ENCODE measurements around the gene NDC80. TPM values are rescaled to one million over a fixed set of nuclear protein-coding genes. Genes with fewer than 3 reads are reported as not detected.

NDC80 gene
- polyA plus RNA-seq, 1 donor from 2014 or later = 1.9 TPM

DNA sequence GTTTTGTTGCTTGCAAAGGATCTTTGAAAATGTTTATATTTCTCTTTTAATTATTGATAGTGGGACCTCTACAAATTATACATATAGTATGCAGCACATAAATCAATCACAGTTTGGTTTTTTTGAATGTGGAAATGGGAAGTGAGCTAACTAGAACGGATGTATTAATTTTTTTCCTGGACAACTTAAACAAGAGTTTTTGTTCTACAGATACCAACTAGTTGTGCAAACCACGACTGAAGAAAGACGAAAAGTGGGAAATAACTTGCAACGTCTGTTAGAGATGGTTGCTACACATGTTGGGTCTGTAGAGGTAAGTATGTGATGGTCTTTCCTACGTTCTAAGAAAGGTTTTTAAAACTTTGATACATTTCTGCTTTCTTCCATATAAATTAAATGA is 39.2 kb downstream of the NDC80 start:
- H3K9ac ChIP-seq (ENCODE audit: low read length) = no peak overlapping the region
- no peak overlapping the region for H2AFZ ChIP-seq (ENCODE audit: low read depth, low read length)
- TF ChIP-seq EP300 (conservative IDR thresholded peaks at IDR 0.05; ENCODE audit: poor library complexity, severe bottlenecking) (no peak), POLR2AphosphoS5 (IDR thresholded peaks at IDR 0.05) (no peak), TAF1 (IDR thresholded peaks at IDR 0.05; ENCODE audit: low read depth) (no peak), EZH2 (IDR thresholded peaks at IDR 0.05; ENCODE audit: borderline replicate concordance, insufficient read depth, low read length, poor library complexity, severe bottlenecking) (no peak), RAD21 (conservative IDR thresholded peaks at IDR 0.05) (no peak), MXI1 (conservative IDR thresholded peaks at IDR 0.05; ENCODE audit: poor library complexity, severe bottlenecking) (no peak), SMC3 (conservative IDR thresholded peaks at IDR 0.05; ENCODE audit: poor library complexity) (no peak)
- TF ChIP-seq, protein P1, sequence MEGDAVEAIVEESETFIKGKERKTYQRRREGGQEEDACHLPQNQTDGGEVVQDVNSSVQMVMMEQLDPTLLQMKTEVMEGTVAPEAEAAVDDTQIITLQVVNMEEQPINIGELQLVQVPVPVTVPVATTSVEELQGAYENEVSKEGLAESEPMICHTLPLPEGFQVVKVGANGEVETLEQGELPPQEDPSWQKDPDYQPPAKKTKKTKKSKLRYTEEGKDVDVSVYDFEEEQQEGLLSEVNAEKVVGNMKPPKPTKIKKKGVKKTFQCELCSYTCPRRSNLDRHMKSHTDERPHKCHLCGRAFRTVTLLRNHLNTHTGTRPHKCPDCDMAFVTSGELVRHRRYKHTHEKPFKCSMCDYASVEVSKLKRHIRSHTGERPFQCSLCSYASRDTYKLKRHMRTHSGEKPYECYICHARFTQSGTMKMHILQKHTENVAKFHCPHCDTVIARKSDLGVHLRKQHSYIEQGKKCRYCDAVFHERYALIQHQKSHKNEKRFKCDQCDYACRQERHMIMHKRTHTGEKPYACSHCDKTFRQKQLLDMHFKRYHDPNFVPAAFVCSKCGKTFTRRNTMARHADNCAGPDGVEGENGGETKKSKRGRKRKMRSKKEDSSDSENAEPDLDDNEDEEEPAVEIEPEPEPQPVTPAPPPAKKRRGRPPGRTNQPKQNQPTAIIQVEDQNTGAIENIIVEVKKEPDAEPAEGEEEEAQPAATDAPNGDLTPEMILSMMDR (IDR thresholded peaks at IDR 0.05; ENCODE audit: poor library complexity, severe bottlenecking) = no peak
- TF ChIP-seq, protein P2, sequence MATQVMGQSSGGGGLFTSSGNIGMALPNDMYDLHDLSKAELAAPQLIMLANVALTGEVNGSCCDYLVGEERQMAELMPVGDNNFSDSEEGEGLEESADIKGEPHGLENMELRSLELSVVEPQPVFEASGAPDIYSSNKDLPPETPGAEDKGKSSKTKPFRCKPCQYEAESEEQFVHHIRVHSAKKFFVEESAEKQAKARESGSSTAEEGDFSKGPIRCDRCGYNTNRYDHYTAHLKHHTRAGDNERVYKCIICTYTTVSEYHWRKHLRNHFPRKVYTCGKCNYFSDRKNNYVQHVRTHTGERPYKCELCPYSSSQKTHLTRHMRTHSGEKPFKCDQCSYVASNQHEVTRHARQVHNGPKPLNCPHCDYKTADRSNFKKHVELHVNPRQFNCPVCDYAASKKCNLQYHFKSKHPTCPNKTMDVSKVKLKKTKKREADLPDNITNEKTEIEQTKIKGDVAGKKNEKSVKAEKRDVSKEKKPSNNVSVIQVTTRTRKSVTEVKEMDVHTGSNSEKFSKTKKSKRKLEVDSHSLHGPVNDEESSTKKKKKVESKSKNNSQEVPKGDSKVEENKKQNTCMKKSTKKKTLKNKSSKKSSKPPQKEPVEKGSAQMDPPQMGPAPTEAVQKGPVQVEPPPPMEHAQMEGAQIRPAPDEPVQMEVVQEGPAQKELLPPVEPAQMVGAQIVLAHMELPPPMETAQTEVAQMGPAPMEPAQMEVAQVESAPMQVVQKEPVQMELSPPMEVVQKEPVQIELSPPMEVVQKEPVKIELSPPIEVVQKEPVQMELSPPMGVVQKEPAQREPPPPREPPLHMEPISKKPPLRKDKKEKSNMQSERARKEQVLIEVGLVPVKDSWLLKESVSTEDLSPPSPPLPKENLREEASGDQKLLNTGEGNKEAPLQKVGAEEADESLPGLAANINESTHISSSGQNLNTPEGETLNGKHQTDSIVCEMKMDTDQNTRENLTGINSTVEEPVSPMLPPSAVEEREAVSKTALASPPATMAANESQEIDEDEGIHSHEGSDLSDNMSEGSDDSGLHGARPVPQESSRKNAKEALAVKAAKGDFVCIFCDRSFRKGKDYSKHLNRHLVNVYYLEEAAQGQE (IDR thresholded peaks at IDR 0.05; ENCODE audit: borderline replicate concordance) = no peak
- no peaks in the 10 kb centered on the region for H3K36me3 ChIP-seq (ENCODE audit: insufficient read depth, low read length)
- no peaks in the 10 kb centered on the region for H3K79me2 ChIP-seq (replicated peaks; ENCODE audit: insufficient read depth, low read length)
- H3K27ac ChIP-seq (ENCODE audit: low read length) = no peak overlapping the region
- H4K20me1 ChIP-seq (ENCODE audit: insufficient read depth) = no peaks in the 10 kb centered on the region
- H3K9me3 ChIP-seq (ENCODE audit: low read length) = no peaks in the 10 kb centered on the region
- H3K4me2 ChIP-seq (ENCODE audit: low read length) = no peak overlapping the region
- H3K4me3 ChIP-seq (ENCODE audit: low read length) = no peak overlapping the region
- no peaks in the 10 kb centered on the region for H3K27me3 ChIP-seq (ENCODE audit: insufficient read depth, low read depth, low read length)
- no peaks in the 10 kb centered on the region for H3F3A ChIP-seq (ENCODE audit: insufficient read depth, low read length, poor library complexity, severe bottlenecking)
- no peaks in the 10 kb centered on the region for H3K9me2 ChIP-seq (ENCODE audit: insufficient read depth, low read length)

GRCh38 chr18:2612996-2613395 is 41.6 kb downstream of the NDC80 start:
- no peaks in the 10 kb centered on the region for H4K20me1 ChIP-seq (ENCODE audit: insufficient read depth)
- no peak overlapping the region for H2AFZ ChIP-seq (ENCODE audit: low read depth, low read length)
- H3K9me2 ChIP-seq (ENCODE audit: insufficient read depth, low read length) = no peaks in the 10 kb centered on the region
- no peak overlapping the region for H3K27ac ChIP-seq (ENCODE audit: low read length)
- no peak overlapping the region for H3K9ac ChIP-seq (ENCODE audit: low read length)
- H3K36me3 ChIP-seq (ENCODE audit: insufficient read depth, low read length) = no peaks in the 10 kb centered on the region
- no peak for TF ChIP-seq EP300 (conservative IDR thresholded peaks at IDR 0.05; ENCODE audit: poor library complexity, severe bottlenecking)
- TF ChIP-seq POLR2AphosphoS5 (IDR thresholded peaks at IDR 0.05) = no peak
- TF ChIP-seq SMC3 (conservative IDR thresholded peaks at IDR 0.05; ENCODE audit: poor library complexity) = no peak
- no peak for TF ChIP-seq EZH2 (IDR thresholded peaks at IDR 0.05; ENCODE audit: borderline replicate concordance, insufficient read depth, low read length, poor library complexity, severe bottlenecking)
- TF ChIP-seq, protein P2 (IDR thresholded peaks at IDR 0.05; ENCODE audit: borderline replicate concordance) = no peak
- TF ChIP-seq, protein P1 (IDR thresholded peaks at IDR 0.05; ENCODE audit: poor library complexity, severe bottlenecking) = no peak
- no peak for TF ChIP-seq TAF1 (IDR thresholded peaks at IDR 0.05; ENCODE audit: low read depth)
- no peak for TF ChIP-seq MXI1 (conservative IDR thresholded peaks at IDR 0.05; ENCODE audit: poor library complexity, severe bottlenecking)
- TF ChIP-seq RAD21 (conservative IDR thresholded peaks at IDR 0.05) = no peak
- no peaks in the 10 kb centered on the region for H3K9me3 ChIP-seq (ENCODE audit: low read length)
- H3K79me2 ChIP-seq (replicated peaks; ENCODE audit: insufficient read depth, low read length) = no peaks in the 10 kb centered on the region
- H3K27me3 ChIP-seq (ENCODE audit: insufficient read depth, low read depth, low read length) = no peaks in the 10 kb centered on the region
- no peak overlapping the region for H3K4me3 ChIP-seq (ENCODE audit: low read length)
- H3K4me2 ChIP-seq (ENCODE audit: low read length) = no peak overlapping the region
- H3F3A ChIP-seq (ENCODE audit: insufficient read depth, low read length, poor library complexity, severe bottlenecking) = no peaks in the 10 kb centered on the region
